EL (cell line): ENCODE data around the gene RTTN.
A peak's percentile ranks its signal among the peaks of the same experiment; 100 is the strongest.
"Not testable (repeated sequence)": the region's sequence is repeated elsewhere in the genome, so short reads cannot be mapped to it uniquely, and the experiment has no call there.

Experiments used
- DNase-seq: peaks from one replicate; pipeline ENCODE4 v3.0.0-alpha.2; 2016

The RTTN gene

GRCh38 chr18:70024093-70024492 lies 181.4 kb downstream of the RTTN start:
- DNase-seq, result no peak

- no peak for DNase-seq
Observed at GRCh38 chr18:70022636-70023035, 182.9 kb downstream of the RTTN start.

GRCh38 chr18:70021498-70021897 lies 184.0 kb downstream of the RTTN start:
- DNase-seq, result no peak

GRCh38 chr18:70021043-70021442 lies 184.4 kb downstream of the RTTN start:
- DNase-seq, result no peak

GRCh38 chr18:70019991-70020390 lies 185.5 kb downstream of the RTTN start:
- DNase-seq, result no peak

GRCh38 chr18:70019136-70019535 lies 186.4 kb downstream of the RTTN start:
- DNase-seq, result no peak

GRCh38 chr18:70015127-70015526 lies 190.4 kb downstream of the RTTN start:
- DNase-seq, result no peak

- DNase-seq, result no peak
Observed at GRCh38 chr18:70005580-70005979, 199.9 kb downstream of the RTTN start.

- no peak for DNase-seq
Observed at GRCh38 chr18:70004696-70005095, 200.8 kb downstream of the RTTN start.

GRCh38 chr18:69999656-70000055 lies 205.8 kb downstream of the RTTN start:
- no peak for DNase-seq

- no peak for DNase-seq
Observed at GRCh38 chr18:69998523-69998987, 206.9 kb downstream of the RTTN start.

- no peak for DNase-seq
Observed at GRCh38 chr18:69996951-69997798, 208.3 kb downstream of the RTTN start.

GRCh38 chr18:69996417-69996816 lies 209.1 kb downstream of the RTTN start:
- no peak for DNase-seq

- DNase-seq, result no peak
Observed at GRCh38 chr18:69995774-69996173, 209.7 kb downstream of the RTTN start.

GRCh38 chr18:69992776-69993175 lies 212.7 kb downstream of the RTTN start:
- DNase-seq, result peak; percentile 53

GRCh38 chr18:69987870-69988269 lies 217.6 kb downstream of the RTTN start:
- DNase-seq, result no peak

- no peak for DNase-seq
Observed at GRCh38 chr18:69985239-69985638, 220.2 kb downstream of the RTTN start.

- no peak for DNase-seq
Observed at GRCh38 chr18:69982417-69982816, 223.1 kb downstream of the RTTN start.

GRCh38 chr18:69981948-69982347 lies 223.5 kb downstream of the RTTN start:
- DNase-seq, result no peak

- no peak for DNase-seq
Observed at GRCh38 chr18:69980982-69981804, 224.3 kb downstream of the RTTN start.

GRCh38 chr18:69980509-69980908 lies 225.0 kb downstream of the RTTN start:
- no peak for DNase-seq

GRCh38 chr18:69978732-69979715 lies 226.5 kb downstream of the RTTN start:
- no peak for DNase-seq

- not testable (repeated sequence) for DNase-seq
Observed at GRCh38 chr18:69975294-69975693, 230.2 kb downstream of the RTTN start.
